ENCODE results near the gene PIM1.
"Not testable (repeated sequence)": the region's sequence is repeated elsewhere in the genome, so short reads cannot be mapped to it uniquely, and the experiment has no call there.

Gene PIM1

DNA sequence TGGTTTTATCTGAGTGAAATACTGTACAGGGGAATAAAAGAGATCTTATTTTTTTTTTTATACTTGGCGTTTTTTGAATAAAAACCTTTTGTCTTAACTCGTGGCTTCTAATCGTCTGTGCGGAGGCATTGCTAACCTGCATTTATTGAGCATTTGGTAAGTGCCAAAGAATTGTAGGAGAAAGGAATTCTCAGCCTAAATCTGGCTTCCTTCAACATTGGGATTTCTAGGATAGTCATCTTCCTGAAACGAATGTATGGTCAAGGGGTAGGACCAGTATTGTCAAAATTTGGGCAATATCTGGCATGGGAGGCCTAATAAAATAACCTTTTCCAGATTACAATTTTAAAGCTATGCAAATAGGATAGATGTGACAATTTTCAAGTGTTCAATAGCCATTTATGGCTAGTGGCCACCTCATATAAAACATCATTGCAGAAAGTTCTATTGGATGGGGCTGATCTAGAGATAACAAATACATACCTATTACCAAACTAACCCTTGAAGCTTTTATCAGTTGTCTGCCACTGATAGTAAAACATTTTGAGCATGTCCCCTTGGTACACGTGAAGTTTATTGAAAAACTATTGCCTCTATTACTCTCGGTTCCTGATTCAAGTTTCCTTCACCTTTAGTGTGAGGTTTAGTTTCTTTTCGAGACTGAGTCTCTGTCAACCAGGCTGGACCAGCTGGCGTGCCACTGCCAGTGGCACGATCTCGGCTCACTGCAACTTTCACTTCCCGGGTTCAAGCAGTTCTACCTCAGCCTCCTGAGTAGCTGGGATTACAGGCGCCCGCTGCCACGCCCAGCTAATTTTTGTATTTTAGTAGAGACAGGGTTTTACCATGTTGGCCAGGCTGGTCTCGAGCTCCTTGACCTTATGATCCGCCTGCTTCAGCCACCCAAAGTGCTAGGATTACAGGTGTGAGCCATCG is 5.6 kb downstream of the PIM1 start:
- TF ChIP-seq, protein P1, sequence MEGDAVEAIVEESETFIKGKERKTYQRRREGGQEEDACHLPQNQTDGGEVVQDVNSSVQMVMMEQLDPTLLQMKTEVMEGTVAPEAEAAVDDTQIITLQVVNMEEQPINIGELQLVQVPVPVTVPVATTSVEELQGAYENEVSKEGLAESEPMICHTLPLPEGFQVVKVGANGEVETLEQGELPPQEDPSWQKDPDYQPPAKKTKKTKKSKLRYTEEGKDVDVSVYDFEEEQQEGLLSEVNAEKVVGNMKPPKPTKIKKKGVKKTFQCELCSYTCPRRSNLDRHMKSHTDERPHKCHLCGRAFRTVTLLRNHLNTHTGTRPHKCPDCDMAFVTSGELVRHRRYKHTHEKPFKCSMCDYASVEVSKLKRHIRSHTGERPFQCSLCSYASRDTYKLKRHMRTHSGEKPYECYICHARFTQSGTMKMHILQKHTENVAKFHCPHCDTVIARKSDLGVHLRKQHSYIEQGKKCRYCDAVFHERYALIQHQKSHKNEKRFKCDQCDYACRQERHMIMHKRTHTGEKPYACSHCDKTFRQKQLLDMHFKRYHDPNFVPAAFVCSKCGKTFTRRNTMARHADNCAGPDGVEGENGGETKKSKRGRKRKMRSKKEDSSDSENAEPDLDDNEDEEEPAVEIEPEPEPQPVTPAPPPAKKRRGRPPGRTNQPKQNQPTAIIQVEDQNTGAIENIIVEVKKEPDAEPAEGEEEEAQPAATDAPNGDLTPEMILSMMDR (IDR thresholded peaks at IDR 0.05; ENCODE audit: low read length, missing control alignments): no peak
- no peak overlapping the region for H3K4me3 ChIP-seq (replicated peaks; ENCODE audit: low read depth, low read length)
- DNase-seq (ENCODE audit: low read depth): peak; percentile 43

DNA sequence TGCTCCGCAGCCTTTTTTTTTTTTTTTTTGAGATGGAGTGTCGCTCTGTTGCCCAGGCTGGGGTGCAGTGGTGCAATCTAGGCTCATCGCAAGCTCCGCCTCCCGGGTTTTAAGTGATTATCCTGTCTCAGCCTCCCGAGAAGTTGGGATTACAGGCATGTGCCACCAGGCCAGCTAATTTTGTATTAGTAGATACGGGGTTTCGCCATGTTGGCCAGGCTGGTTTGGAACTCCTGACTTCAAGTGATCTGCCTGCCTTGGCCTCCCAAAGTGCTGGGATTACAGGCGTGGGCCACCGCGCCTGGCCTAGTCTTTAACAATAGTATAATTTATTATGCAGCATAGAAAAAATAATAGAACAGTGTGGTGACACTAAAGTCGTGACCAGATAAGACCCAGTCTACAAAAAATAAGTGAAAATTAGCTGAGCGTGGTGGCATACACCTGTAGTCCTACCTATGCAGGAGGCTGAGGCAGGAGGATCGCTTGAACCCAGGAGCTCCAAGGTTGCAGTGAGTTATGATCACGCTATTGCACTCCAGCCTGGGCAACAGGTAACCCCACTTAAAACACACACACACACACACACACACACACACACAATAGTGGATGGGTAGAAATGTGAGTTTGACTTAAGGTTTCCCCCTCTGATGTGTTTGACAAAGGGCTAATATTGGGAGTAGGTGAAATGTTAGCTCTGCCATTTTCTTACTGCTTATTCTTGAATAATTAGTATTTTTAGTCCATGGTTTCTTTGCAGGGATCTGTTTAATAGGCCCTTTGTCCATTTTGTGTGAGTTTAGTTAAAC is 6.5 kb downstream of the PIM1 start:
- TF ChIP-seq, protein P1 (IDR thresholded peaks at IDR 0.05; ENCODE audit: low read length, missing control alignments): no peak
- no peak overlapping the region for H3K4me3 ChIP-seq (replicated peaks; ENCODE audit: low read depth, low read length)
- peak; percentile 61 for DNase-seq (ENCODE audit: low read depth)

DNA sequence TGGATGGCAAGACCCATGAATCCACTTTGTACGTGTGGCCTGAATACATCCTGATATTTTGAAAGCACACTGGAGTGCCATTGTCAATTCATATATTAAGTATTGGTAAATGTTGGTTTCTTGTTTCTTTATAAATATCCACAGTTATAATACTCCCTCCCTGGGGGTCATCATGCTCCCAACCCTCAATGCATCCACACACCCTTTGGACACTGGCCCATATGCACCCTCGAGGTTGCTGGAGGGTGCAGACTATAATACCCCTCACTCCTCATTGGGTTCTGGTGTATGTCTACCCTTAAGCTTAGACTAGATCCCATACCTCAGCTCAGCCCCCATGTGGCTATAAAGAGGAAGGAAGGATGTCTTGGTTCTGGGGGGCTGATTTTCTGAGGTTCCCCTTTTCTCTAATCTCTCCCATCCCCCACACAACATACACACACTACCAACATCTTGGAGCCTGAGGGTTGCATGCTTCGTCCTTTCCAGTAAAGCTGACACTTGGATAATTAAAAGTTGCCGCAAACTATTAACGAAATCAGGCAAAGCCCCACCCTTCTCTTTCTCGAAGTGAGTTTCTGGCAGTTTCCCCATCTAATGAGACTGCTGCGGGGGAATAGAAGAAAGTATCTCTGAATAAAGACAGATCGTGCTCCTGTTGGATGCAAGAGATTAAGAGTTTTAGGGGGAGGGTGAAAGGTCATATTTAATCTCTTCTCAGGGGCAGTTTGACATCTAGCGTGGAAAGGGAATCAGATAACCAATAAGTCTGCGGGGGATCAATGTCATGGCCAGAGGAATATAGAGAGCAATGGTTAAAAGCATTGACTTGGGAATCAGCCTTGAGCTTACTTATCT is 7.4 kb downstream of the PIM1 start:
- no peak for DNase-seq (ENCODE audit: low read depth)
- TF ChIP-seq, protein P1 (IDR thresholded peaks at IDR 0.05; ENCODE audit: low read length, missing control alignments): peak; percentile 4
- H3K4me3 ChIP-seq (replicated peaks; ENCODE audit: low read depth, low read length): no peak overlapping the region

DNA sequence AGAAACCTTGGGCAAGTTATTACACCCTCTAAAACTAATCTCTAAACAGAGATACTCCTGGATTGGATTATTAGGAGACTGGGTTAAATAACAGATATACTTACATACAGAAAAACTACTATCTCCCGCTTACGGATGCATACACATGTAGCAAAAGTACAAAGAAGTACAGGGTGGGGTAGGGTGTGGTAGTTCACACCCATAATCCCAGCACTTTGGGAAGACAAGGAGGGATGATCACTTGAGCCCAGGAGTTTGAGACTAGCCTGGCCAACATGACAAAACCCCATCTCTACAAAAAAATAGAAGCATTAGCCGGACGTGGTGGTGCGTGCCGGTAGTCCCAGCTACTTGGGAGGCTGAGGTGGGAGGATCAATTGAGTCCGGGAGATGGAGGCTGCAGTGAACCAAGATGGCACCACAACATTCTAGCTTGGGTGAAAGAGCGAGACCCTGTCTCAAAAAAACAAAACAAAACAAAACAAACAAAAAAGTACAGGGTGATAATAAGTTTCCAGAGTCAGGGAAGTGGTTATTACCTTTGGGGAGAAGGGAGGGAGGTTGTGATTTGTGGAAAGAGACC is 8.1 kb downstream of the PIM1 start:
- H3K4me3 ChIP-seq (replicated peaks; ENCODE audit: low read depth, low read length): no peak overlapping the region
- TF ChIP-seq, protein P1 (IDR thresholded peaks at IDR 0.05; ENCODE audit: low read length, missing control alignments): no peak
- DNase-seq (ENCODE audit: low read depth): no peak

DNA sequence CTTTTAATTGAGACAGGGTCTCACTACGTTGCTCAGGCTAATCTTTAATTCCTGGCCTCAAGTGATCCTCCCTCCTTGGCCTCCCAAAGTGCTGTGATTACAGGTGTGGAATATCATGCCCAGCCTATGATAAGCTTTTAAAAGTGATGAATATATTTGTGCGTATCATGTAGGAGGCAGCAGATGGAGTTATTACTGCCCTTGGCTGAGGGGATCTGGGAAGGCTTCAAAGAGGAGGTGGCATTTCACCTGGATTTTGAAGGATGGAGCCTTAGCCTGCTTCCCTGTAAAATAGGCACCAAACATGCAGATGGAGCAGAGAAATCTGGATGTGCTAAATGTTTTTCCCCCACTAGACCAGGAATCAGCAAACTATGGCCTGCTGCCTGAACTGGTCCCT is 10.1 kb downstream of the PIM1 start:
- DNase-seq (ENCODE audit: low read depth): no peak
- TF ChIP-seq, protein P1 (IDR thresholded peaks at IDR 0.05; ENCODE audit: low read length, missing control alignments): no peak
- no peak overlapping the region for H3K4me3 ChIP-seq (replicated peaks; ENCODE audit: low read depth, low read length)

DNA sequence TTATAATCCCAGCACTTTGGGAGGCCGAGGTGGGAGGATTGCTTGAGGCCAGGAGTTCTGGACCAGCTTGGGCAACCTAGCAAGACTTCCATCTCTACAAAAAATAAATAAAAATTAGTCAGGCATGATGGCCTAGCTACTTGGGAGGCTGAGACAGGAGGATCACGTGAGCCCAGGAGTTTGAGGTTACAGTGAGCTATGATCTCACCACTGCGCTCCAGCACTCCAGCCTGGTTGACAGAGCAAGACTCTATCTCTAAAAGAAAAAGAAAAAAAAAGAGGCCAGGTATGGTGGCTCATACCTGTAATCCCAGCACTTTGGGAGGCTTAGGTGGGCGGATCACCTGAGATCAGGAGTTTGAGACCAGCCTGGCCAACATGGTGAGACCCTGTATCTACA is 10.7 kb downstream of the PIM1 start:
- not testable (repeated sequence) for DNase-seq (ENCODE audit: low read depth); H3K4me3 ChIP-seq (replicated peaks; ENCODE audit: low read depth, low read length)

All from fibroblast of pulmonary artery (primary cell).